Stomach (tissue), 9 donors: Measurements from ENCODE around the gene RXRA. TPM values are rescaled to one million over a fixed set of nuclear protein-coding genes. Genes with fewer than 3 reads are reported as not detected.

Experiments
- DNase-seq, 2 donors: peaks; one replicate each; pipeline versions ENCODE4 v3.0.0 to v3.0.0-alpha.2; 2013 to 2019
- H3K27ac ChIP-seq, 5 donors: fragments of 200-600 bp in 4 of 5; sonication (generic) in 4 of 5; one replicate each; pipeline ENCODE4 v1.5.1; 2013 to 2019; ENCODE audit warnings: mild to moderate bottlenecking in 1 of 5, moderate library complexity in 1 of 5
- H3K27me3 ChIP-seq, 3 donors: fragments of 200-600 bp; sonication (generic); one replicate each; pipeline ENCODE4 v1.5.1; 2017 to 2019; ENCODE audit warnings: mixed run types in 1 of 3
- H3K36me3 ChIP-seq, 4 donors: fragments of 200-600 bp; sonication (generic); 1 replicate in 3 of 4; 2 replicates in 1 of 4; pipeline ENCODE4 v1.5.1; 2016 to 2019
- H3K4me1 ChIP-seq, 4 donors: fragments of 200-600 bp; sonication (generic); one replicate each; pipeline ENCODE4 v1.5.1; 2016 to 2019
- H3K4me3 ChIP-seq, 4 donors: fragments of 200-600 bp; sonication (generic) in 3 of 4; one replicate each; pipeline ENCODE4 v1.5.1; 2016 to 2019; ENCODE audit warnings: mild to moderate bottlenecking in 1 of 4
- H3K9me3 ChIP-seq, 4 donors: fragments of 200-600 bp; sonication (generic); one replicate each; pipeline ENCODE4 v1.5.1; 2016 to 2019
- CTCF ChIP-seq, 7 experiments: fragments of 450-650 bp in 4 of 7; fragments of 200-600 bp in 3 of 7; sonication (generic) in 3 of 7; IDR thresholded peaks; one replicate each; pipeline ENCODE4 v1.5.1; 2016 to 2019; ENCODE audit warnings: antibody characterized with exemption in 7 of 7, control low read depth in 2 of 7, mild to moderate bottlenecking in 1 of 7
- EP300 ChIP-seq: sonication (generic); formaldehyde crosslinking; IDR thresholded peaks from one replicate; pipeline ENCODE4 v1.6.1; 2017; ENCODE audit warnings: antibody characterized with exemption
- POLR2A ChIP-seq, 4 donors: fragments of 450-650 bp; IDR thresholded peaks; one replicate each; pipeline ENCODE4 v1.6.1; 2016; ENCODE audit warnings: antibody characterized with exemption in 4 of 4, control low read depth in 2 of 4, mild to moderate bottlenecking in 1 of 4, moderate library complexity in 1 of 4
- POLR2AphosphoS5 ChIP-seq, 3 donors: sonication (generic); formaldehyde crosslinking; IDR thresholded peaks; one replicate each; pipeline ENCODE4 v1.6.1; 2016; ENCODE audit warnings: antibody characterized with exemption in 3 of 3
- WGBS, 5 donors: extraction: QIAGEN DNeasy Blood & Tissue Kit in 3 of 5; methylation state at CpG; one replicate each; pipeline versions ENCODE4 v1.1.5 to v1.1.7; 2013 to 2018; 5-methylcytosine and 5-hydroxymethylcytosine counted together
- intact Hi-C: fragments of 100-400 bp; cut with DNase I; formaldehyde crosslinking; loops from one replicate; pipeline ENCODE4 v1.15.1; 2023; ENCODE audit warnings: low total_unique reads
- polyA plus RNA-seq, 3 donors: library from polyadenylated mRNA; stranded (reverse); fragments of 200-250 nt; gene quantifications; one replicate each; pipeline ENCODE4 v1.2.3, GENCODE V29; 2013
- total RNA-seq, 5 donors: library from RNA; depleted of rRNA; stranded (reverse); fragments of >200 nt; gene quantifications; one replicate each; pipeline versions ENCODE4 v1.1.0 to v1.2.3, GENCODE V29; 2014 to 2016
- donor health status: healthy with polysubstance abuse.
- donor health status: Bipolar disorder and iron deficiency.
- donor health status: healthy.

Gene RXRA
- total and polyA plus RNA-seq, 8 donors = 14.0 to 68.4 (median 29.3) TPM

- H3K27me3 ChIP-seq = no peaks in the 10 kb centered on the region
- no peak for TF ChIP-seq POLR2AphosphoS5 (IDR thresholded peaks at IDR 0.05)
- TF ChIP-seq EP300 = no peak
- no peak for TF ChIP-seq POLR2A (IDR thresholded peaks at IDR 0.05)
- WGBS, 5 donors = 55 to 100% (median 83%) methylated on average over 1 to 9 of the region's 9 CpGs
- intact Hi-C loops = no loop called here
- H3K9me3 ChIP-seq = no peaks in the 10 kb centered on the region
- no peak for DNase-seq
- peaks cover 91 to 100% (median 98%) of the 10 kb centered on the region in 4 donors for H3K4me1 ChIP-seq
- peak overlapping the region in 4 of 5 donors; percentile 72 to 85 (median 74) for H3K27ac ChIP-seq
- H3K36me3 ChIP-seq = peaks cover 17 to 34% (median 25%) of the 10 kb centered on the region in 4 donors
- peak overlapping the region in 1 of 4 donors; percentile 31 for H3K4me3 ChIP-seq
Observed at GRCh38 chr9:134408389-134408788, 82.1 kb downstream of the RXRA start.

GRCh38 chr9:134408939-134409737, 82.9 kb downstream of the RXRA start:
- Histone ChIP-seq H3K9me3 (no peaks in the 10 kb centered on the region), H3K27me3 (no peaks in the 10 kb centered on the region), H3K4me3 (no peak overlapping the region), H3K27ac (peak overlapping the region in 4 of 5 donors; percentile 41 to 85 (median 74)), H3K4me1 (peaks cover 90 to 100% (median 98%) of the 10 kb centered on the region in 4 donors), H3K36me3 (peaks cover 17 to 34% (median 26%) of the 10 kb centered on the region in 4 donors)
- no peak for DNase-seq
- intact Hi-C loops = no loop called here
- no peak for TF ChIP-seq EP300
- no peak for TF ChIP-seq CTCF (IDR thresholded peaks at IDR 0.05)
- no peak for TF ChIP-seq POLR2AphosphoS5 (IDR thresholded peaks at IDR 0.05)
- no peak for TF ChIP-seq POLR2A (IDR thresholded peaks at IDR 0.05)
- 85 to 87% (median 86%) methylated on average over 37 to 40 of the region's 40 CpGs for WGBS, 5 donors

- peak in 1 of 2 donors; percentile 81 for DNase-seq
- Histone ChIP-seq H3K4me3 (no peak overlapping the region), H3K27ac (peak overlapping the region; percentile 16 to 85 (median 74)), H3K36me3 (peaks cover 17 to 34% (median 26%) of the 10 kb centered on the region in 4 donors), H3K4me1 (peaks cover 81 to 100% (median 95%) of the 10 kb centered on the region in 4 donors), H3K9me3 (no peaks in the 10 kb centered on the region), H3K27me3 (no peaks in the 10 kb centered on the region)
- intact Hi-C loops = no loop called here
- TF ChIP-seq CTCF (IDR thresholded peaks at IDR 0.05) (no peak), POLR2AphosphoS5 (IDR thresholded peaks at IDR 0.05) (peak in 1 of 3 donors; percentile 22)
- WGBS, 5 donors = 28 to 57% (median 51%) methylated on average over 14 to 17 of the region's 17 CpGs
Observed at GRCh38 chr9:134410071-134410834, 84.0 kb downstream of the RXRA start.

GRCh38 chr9:134410835-134411217, 84.6 kb downstream of the RXRA start:
- peaks cover 76 to 95% (median 89%) of the 10 kb centered on the region in 4 donors for H3K4me1 ChIP-seq

More at GRCh38 chr9:134410835-134411217, 84.6 kb downstream of the RXRA start:
- Histone ChIP-seq H3K27ac (peak overlapping the region in 4 of 5 donors; percentile 41 to 85 (median 74)), H3K36me3 (peaks cover 17 to 34% (median 26%) of the 10 kb centered on the region in 4 donors), H3K9me3 (no peaks in the 10 kb centered on the region), H3K4me3 (no peak overlapping the region), H3K27me3 (no peaks in the 10 kb centered on the region)
- intact Hi-C loops = no loop called here
- TF ChIP-seq EP300 = no peak
- TF ChIP-seq CTCF (IDR thresholded peaks at IDR 0.05) = no peak
- DNase-seq = no peak
- WGBS, 5 donors = 79 to 93% (median 85%) methylated on average over 2 to 12 of the region's 12 CpGs
